Mesenteric fat pad (tissue), 1 donor: ENCODE data around the gene BCAS3. TPM values are rescaled to one million over a fixed set of nuclear protein-coding genes. Genes with fewer than 3 reads are reported as not detected.

Source experiments
- DNase-seq: peaks from one replicate; pipeline ENCODE4 v3.0.0-alpha.2; 2020; ENCODE audit warnings: low spot score
- total RNA-seq: library from RNA; stranded (reverse); fragmentation: NEBNext Ultra II Directional; extraction: Animal tissue kit (Norgen Biotek cat#: 25700); gene quantifications from one replicate; pipeline ENCODE4 v1.2.1, GENCODE V29; 2021
- donor health status: DM: yes; HTN: yes; CAD: no.

Gene BCAS3
- total RNA-seq, 1 donor from 2014 or later, result 20.8 TPM

DNA sequence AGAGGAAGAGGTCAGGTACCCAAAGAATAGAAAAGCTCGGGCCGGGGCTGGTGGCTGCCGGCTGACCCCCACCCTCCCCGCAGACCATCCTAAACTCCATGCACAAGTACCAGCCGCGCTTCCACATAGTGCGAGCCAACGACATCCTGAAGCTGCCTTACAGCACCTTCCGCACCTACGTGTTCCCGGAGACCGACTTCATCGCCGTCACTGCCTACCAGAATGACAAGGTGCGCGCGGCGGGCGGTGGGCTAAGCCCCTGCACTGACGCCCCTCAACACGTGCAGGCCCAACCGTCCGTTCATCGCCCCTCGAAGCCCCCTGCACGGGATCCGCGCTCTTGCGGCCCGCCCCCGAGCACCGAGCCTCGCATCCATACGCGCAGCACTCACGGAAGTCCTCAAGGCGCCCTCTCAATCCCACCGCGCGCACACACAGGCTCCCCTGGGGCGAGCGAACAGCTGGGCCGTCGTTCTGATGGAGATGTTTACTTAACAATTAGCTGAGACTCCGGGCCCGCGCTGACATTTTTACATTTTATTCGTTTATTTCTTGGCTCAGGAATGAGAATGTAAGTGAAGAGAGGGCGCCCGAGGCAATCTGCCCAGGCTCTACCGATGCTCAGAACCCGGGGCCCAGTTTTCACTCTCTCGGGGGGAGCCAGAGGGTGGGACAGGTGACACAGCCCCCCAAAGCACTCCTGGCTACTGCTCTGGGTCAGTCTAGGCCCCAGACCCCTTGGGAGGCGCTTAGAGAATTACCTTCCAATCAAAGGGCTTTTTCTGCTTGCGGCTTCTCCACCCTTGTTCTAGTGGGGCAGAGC is 725.5 kb downstream of the BCAS3 start:
- no peak for DNase-seq

DNA sequence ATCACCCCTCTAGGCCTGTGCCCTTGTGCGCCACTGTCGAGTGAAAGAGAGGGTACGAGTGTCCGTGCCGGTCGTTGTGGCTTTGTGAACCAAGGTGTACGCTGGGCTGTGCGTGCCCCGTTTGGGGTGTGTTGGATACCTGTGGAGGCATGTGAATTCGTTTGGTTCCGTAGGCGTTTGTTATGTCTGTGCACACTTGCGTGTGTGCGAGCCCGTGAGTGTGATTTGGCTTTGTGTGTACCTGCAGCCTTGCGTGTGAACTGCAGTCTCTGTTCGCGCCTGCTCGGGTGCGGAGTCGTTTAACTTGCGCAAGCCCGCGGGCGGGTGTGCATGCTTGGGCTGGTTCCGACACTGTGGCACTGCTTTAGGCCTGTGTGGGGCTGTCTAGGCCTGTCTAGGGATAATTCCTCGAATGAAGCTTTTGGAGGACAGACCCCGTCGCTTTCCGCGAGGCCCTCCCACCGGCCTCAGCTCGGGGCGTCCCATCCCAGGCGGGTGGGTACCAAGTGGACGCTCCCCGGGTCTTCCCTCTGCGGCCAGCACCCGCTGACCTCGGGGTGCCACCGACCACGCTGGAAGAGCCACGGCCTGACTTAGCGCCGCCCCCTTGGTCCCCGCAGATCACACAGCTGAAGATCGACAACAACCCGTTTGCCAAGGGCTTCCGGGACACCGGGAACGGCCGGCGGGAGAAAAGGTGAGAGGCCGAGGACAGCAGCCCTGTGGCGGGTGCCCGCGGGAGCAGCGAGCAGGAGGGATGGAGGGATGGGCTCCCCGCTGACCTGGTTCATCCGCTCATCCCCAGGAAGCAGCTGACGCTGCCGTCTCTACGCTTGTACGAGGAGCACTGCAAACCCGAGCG is 726.4 kb downstream of the BCAS3 start:
- DNase-seq, result no peak

DNA sequence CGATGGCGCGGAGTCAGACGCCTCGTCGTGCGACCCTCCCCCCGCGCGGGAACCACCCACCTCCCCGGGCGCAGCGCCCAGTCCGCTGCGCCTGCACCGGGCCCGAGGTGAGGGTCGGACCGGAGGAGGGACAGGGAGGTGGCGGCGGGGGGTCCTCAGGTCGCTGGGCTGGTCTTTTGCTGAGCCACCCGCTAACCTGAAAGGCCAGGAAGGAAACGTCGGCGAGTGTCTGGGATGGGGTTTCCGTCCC is 726.9 kb downstream of the BCAS3 start:
- DNase-seq, result no peak

DNA sequence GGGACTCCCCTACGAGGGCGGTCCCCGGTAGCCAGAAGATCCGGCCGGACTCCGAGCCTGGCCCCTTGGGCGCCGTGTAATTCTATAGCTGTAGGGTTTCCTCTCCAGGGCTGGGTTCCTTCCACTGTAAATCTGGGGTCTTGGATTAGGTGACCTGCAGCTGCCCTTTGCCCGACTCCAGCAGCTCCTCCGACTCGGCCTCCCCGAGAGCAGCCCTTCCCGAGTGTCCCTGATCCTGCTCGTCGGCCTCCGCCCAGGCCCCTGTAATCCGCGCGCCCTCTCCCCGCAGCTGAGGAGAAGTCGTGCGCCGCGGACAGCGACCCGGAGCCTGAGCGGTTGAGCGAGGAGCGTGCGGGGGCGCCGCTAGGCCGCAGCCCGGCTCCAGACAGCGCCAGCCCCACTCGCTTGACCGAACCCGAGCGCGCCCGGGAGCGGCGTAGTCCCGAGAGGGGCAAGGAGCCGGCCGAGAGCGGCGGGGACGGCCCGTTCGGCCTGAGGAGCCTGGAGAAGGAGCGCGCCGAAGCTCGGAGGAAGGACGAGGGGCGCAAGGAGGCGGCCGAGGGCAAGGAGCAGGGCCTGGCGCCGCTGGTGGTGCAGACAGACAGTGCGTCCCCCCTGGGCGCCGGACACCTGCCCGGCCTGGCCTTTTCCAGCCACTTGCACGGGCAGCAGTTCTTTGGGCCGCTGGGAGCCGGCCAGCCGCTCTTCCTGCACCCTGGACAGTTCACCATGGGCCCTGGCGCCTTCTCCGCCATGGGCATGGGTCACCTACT is 727.4 kb downstream of the BCAS3 start:
- DNase-seq, result no peak

DNA sequence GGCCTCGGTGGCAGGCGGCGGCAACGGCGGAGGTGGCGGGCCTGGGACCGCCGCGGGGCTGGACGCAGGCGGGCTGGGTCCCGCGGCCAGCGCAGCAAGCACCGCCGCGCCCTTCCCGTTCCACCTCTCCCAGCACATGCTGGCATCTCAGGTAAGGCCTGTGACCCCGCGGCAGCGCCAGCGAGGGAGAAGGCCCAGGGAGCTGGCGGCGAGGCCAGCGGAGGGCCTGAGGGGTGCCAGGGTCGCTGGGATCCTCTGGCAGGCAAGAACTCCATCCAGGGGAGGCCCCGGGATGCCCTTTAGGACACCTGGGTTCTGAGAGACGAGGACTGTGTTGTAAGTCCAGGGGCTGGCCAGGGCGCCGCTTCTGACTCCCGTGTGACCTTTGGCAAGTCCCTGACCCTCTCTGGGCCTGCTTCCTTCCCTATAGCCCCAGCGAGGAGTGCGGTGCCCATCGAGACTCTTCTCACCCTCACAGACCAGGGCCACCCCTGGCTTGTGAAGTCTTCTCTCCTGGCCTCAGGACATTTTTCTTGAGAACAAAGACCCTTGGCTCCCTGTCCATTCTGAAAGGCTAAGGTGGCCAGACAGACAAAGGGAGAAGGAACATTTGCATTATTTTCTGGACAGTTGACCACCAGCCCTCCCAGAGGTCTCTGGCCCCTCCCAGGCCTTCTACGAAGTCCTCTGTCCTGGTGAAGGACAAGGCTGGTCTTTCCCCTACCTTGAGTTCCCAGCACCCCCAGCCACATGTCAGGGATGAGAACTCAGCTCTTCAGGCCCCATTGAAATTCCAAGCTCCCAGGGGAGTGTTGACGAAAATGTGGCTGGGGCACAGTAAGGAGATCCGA is 728.3 kb downstream of the BCAS3 start:
- DNase-seq, result peak; percentile 87

DNA sequence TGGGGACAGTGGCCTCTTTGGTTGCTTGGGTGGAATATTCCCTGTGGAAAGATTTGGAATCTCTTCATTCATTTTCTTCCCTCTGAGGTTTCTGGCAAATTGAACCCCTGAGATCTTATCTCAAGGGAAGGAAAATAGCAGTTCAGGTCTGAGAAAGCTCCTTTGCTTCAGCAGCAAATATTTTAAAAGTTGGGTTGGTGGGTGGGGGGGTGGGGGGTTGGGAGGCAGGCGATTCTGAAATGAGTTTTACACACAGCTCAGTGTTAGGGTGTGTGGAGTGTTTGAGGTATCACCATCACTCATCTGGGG is 728.8 kb downstream of the BCAS3 start:
- DNase-seq, result no peak

DNA sequence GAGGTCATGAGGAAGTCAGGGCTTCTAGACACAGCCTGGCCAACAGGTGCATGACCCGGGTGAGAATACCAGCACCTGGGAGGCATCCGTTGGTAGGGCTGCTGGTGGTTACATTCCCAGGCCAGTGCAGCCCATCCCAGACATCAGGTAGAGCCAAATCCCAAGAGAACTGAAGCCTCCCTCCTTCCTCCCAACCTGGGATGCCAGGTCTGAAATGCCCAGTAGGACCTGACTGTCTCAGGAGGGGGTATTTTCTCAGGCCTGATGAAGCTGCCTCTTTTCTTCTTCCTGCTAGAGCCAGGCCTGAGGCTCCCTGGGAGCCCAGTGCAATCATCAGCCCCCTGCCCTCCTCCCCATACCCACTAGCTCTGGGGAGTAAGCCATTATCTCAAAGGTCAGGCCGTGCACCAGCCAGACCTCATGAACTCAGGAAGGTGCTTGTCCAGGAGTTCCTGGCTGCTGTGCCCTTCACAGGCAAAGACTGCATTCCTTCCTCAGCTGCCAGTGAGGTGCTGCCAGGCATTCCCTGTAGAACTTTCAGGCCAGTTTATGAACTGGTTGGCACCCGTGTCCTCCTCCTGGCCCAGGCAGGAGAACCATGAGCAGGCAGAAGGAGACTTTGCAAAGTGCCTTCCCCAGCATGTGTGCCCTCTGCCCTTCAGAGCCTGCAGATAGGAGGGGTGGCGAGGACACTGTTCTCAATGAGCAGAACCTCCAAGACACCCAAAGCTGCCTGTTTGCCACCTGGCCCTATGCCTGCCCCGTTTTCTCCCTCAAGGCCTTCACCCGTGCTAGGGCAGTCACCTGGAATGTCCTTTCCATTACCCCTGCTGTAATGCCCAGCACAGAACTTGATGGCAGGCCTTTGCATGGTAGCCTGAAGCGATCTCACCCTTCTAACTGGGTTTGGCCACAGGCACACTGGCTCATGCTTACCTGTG is 729.6 kb downstream of the BCAS3 start:
- peak; percentile 84 for DNase-seq

DNA sequence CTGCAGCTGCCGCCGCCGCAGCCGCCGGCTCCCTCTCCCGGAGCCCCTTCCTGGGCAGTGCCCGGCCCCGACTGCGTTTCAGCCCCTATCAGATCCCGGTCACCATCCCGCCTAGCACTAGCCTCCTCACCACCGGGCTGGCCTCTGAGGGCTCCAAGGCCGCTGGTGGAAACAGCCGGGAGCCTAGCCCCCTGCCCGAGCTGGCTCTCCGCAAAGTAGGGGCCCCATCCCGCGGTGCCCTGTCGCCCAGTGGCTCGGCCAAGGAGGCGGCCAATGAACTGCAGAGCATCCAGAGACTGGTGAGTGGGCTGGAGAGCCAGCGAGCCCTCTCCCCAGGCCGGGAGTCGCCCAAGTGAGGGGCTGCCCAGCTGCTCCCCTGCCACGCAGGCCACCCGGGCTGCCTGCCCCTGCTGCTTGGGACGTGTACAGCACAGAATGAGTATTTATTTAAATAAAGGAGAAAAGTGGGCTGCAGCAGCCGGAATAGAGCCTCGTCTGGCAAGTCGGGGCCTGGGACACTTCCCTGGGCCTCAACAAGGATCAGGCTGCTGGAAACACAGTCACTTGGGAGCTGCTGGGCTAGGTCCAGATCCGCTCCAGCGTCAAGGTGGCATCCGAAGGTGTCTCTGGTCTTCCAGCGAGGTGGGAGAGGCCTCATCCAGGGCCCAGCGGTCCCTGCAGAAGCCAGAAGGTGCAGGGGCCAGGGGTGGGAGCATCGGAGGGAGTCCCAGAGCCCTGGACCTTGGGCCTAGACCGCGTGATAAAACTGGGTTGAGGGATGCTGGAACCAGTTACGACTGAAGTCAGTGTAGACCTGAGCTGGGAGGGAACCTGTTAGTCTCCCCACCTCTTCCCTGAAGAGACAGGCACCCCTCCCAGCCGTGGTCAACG is 730.7 kb downstream of the BCAS3 start:
- peak; percentile 71 for DNase-seq

DNA sequence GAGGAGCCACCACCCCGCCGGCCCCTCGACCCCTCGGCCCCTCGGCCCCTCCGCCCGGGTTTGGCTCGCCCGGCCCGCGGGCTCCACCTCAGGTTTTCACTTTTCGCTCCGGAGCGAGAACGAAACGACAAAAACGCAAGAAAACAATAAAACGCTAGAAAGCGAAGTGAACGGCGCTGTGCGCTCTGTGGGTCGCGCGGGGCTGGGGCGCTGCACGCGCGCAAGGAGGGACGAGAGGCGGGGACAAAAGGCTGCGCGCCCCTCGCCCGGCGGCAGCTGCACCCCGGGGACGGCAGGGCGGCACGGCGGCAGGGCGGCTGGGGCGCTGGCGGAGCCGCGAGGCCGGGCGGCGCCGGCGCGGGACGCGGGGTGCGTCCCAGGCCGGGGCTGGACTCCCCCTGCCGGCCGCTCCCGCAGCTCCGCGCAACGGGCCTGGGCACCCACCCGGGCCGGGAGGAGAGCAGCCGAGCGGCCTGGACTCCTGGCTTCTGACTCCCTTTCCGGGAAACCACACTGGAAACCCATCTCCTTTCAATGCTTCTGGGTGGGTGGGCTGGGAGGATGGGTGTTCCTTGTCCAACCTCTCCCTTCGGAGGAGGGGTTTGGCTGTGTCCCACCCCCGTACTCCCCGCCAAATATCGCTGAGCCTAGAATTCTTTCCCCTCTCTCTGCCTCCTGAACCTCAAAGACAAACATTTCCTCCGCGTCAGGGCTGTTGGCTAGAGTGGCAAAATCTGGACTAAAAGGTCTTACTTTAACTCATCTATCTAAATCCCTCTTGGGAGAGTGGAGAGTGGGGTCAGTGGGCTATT is 731.9 kb downstream of the BCAS3 start:
- DNase-seq, result peak; percentile 91

DNA sequence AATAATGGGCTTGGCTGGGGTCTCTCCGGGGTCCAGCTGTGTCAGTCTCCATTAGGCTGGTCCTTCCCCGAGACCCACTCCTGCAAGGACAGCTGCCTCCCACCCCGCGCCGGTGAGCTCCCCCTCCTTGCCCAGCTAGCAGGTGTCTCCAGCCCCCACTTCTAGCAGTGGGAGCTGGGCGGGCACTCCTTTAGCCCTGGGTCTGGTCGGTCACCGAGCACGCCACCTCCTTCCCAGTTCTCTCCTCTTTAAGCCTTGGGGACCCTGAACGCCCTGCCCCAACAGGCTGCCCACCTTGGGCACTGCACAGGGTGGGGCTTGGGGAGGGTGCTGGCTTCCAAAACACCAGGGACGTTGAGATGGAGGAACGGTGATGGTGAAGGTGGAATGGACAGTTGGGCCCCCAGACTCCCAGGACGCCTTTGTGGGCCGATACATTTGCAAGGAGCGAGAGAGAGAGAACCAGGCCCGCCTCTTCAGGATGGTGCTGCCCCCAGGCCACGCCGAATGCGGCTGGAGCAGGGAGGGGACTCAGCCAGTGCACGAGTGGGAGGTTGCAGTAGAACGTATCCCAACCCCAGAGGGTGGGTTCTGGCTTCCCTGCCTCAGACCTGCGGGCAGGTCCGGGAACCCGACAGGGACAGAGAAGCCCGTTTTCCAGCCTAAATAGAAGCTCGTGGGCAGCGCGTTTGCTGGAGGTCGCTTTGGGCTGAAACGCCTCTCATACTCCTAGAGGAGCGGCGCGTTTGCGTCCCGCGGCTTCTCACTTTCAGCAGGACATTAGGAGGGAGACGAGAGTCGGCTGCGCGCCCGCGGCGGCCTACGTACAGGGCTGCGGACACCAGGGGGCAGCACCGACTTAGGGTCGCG is 732.7 kb downstream of the BCAS3 start:
- peak; percentile 93 for DNase-seq

DNA sequence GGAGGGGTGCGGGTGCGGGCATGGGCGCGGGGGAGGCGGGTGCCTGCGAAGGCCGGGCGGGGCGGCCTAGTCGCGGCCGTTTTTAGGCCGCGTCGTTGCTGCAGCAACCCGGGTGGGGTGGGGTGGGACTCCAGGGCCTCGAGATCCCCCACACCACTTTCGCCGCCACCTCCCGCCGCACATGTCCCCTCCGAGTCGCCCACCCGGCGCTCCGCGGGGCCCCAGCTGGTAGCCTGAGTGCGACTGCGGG is 733.3 kb downstream of the BCAS3 start:
- no peak for DNase-seq

DNA sequence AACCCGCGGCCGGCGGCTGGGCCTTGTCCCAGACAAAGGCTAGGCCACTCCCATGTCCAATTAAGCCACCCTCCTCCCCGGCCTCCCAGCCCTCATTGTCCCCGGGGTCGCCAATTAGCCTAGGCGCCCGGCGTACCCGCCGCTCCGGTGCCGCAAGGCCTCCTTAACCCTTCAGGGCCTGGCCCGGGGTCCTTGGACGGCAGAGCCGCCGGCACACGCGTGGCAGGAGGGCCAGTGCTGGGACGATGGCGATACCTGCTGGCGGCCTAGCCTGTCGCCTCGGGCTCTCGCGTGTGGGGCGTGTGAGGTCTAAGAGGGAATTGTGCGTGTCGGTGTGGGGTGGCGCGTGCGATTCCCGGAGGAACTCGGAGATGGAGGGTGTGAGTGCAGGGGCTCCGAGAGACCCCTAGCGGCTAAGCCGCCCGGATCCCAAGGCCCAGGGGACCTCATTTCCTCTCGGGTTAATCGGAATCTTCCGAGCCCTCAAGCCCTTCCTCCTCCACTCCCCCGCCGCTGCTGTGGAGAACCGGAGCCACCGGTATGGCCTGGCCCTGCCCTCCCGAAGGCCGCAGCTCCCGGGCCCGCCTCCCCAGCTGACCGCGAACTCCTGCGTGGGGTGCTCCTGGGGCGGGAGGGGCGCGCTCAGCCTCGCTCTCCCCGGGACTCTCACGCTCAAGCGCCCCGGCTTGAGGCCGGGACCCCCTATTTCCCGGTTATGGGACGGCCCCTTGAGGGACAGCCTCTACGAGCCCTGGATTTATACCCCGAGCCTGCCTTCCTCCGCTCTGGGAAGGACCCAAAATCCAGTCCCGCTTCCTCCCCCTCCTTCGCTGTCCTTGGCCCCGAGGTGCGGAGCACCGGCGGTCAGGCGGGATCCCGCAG is 733.9 kb downstream of the BCAS3 start:
- DNase-seq, result peak; percentile 91

DNA sequence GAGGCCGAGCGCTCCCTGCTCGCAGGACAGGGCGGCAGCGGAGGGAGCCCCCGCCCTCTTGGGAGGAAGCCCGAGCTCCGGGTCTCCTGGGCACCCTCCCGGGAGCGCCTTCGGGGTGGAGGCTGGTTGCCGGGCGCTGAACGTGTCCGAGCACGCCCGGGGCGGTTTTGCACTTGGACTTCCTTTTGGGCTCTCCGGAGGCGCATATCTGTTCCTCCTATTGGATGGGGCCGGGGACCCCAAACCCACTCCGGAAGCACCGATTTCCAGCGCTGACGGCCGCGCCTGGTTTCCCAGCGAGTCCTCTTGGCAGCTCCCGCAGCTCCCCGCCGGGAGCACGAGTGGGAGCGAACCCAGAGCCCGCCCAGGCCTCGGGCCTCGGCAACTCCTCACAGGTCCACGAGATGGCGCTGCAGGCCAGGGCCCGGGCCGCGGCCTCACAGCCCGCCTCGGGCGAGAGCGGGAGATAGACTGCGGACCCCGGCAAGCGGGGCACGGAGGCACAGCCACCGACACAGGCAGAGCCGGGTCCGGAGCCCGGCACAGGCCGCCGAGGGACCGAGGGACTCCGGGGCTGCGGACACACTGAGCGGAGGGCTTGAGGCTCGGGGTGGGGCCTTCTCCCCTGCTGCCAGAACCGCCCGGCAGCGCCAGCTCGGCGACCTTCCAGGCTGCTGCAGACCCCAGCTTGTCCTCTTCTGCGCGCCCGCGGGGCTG is 734.6 kb downstream of the BCAS3 start:
- peak; percentile 97 for DNase-seq

DNA sequence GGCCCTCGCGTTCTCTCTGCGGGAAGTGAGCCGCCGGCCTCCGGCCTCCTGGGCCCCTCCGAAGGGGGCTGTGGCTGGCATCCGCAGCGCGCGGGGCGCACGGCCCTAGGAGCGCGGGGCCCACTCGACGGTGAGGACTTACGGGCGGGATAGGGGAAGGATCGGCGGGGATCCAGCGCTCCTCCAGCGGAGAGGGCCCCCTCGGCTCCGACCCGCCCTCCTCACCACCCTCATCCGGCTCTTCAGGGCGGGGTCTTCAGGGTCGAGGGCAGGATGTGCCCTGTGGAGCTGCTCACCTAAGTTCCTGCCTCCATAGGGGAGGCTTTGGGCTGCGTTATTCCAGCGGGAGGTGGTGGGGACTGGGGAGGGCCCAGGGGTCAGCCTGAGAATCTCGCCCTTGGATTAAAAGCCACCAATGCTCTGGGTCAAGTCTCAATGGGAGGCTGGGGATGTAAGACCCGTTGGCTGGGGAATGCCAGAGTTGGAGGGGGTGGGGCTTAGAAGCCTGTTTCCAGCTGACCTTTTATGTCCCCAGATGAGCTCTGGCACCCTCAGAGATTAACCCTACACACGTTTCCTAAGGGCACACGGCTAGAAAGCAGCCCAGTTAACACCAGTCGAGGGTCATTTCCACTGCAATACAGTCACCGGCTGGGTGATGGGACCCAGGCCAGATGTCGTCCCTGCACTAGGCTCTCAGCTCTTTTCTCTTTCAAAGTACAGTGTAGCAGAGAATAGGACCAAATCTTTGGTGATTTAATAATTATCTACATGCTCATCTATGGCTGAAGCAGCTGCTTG is 735.4 kb downstream of the BCAS3 start:
- peak; percentile 90 for DNase-seq

DNA sequence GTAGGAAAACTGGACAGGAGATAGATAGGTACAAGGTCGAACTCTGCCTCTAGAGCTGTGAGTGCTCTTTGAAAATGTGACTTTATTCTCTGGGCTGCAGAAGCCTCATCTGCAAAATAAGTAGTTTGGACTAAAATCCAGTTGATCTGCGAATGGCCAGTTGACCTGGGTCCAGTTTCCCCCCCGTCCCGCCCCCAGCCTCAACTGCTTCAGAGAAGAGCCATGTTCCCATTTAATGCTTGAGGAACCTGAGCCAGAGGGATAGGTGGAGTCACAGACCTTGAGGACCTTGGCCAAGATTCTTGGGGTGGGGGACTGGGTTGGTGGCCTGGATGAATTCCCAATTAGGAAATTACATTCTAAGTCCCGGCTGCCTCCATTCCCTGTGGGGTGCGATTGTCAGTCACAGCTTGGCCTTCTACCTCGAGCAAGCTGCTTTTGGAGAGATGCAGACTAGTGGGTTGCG is 736.0 kb downstream of the BCAS3 start:
- peak; percentile 26 for DNase-seq
